WERI-Rb-1 (cell line): Measurements from ENCODE around the gene ING1.

Source experiments
- DNase-seq: peaks from one replicate; pipeline ENCODE4 v3.0.0-alpha.2; 2020
- H3K27ac ChIP-seq: fragments of 250-450 bp; sonication (Bioruptor Pico); 2 replicates; pipeline ENCODE4 v1.5.1; 2020; ENCODE audit warnings: mild to moderate bottlenecking, moderate library complexity
- H3K27me3 ChIP-seq: fragments of 250-450 bp; sonication (Bioruptor Pico); 2 replicates; pipeline ENCODE4 v1.5.1; 2021; ENCODE audit warnings: mild to moderate bottlenecking, low read depth, moderate library complexity; ENCODE audit not compliant: insufficient read depth, severe bottlenecking
- H3K36me3 ChIP-seq: fragments of 250-450 bp; sonication (Bioruptor Pico); 2 replicates; pipeline ENCODE4 v1.5.1; 2020; ENCODE audit warnings: mild to moderate bottlenecking, moderate library complexity
- H3K4me3 ChIP-seq: 2 replicates; pipeline ENCODE4 v1.5.1; 2011; ENCODE audit warnings: low read depth, mild to moderate bottlenecking, control low read depth, low read length
- H3K9me3 ChIP-seq: fragments of 250-450 bp; sonication (Bioruptor Pico); 2 replicates; pipeline ENCODE4 v1.5.1; 2021; ENCODE audit warnings: mild to moderate bottlenecking, moderate library complexity; ENCODE audit not compliant: severe bottlenecking
- TF ChIP-seq, protein P1 (sequence below): IDR thresholded peaks from 2 replicates; pipeline ENCODE4 v1.5.1; 2011; ENCODE audit warnings: low read depth, mild to moderate bottlenecking, control low read depth, inconsistent platforms, low read length

ING1 gene

DNA sequence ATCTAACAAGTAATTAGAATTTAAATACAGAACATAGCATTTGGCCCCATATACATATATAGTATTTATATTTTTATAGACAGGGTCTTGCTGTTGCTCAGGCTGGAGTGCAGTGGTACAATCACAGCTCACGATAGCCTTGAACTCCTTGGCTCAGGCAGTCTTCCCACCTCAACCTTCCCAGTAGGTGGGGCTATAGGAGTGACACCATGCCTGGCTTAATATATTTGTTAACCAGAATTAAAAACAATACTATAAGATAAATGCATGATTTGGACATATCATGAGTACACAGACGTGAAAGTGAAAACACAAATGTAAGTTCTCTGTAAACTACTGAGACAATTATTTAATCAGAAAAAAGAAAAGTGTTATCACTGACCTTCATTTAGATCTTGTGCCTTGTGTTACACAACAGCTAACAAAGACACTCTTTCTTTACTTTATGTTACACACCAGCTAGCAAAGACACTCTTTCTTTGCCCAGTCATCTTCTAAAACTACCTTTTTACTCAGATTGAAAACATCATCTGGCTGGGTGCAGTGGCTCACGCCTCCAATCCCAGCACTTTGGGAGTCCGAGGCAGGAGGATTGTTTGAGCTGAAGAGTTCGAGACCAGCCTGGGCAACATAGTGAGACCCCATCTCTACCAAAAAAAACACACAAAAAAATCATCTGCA is 30.2 kb upstream of the ING1 start:
- H3K4me3 ChIP-seq, result no peak overlapping the region
- no peak for DNase-seq
- TF ChIP-seq, protein P1, sequence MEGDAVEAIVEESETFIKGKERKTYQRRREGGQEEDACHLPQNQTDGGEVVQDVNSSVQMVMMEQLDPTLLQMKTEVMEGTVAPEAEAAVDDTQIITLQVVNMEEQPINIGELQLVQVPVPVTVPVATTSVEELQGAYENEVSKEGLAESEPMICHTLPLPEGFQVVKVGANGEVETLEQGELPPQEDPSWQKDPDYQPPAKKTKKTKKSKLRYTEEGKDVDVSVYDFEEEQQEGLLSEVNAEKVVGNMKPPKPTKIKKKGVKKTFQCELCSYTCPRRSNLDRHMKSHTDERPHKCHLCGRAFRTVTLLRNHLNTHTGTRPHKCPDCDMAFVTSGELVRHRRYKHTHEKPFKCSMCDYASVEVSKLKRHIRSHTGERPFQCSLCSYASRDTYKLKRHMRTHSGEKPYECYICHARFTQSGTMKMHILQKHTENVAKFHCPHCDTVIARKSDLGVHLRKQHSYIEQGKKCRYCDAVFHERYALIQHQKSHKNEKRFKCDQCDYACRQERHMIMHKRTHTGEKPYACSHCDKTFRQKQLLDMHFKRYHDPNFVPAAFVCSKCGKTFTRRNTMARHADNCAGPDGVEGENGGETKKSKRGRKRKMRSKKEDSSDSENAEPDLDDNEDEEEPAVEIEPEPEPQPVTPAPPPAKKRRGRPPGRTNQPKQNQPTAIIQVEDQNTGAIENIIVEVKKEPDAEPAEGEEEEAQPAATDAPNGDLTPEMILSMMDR, result peak; percentile 56
- H3K36me3 ChIP-seq, result peaks cover 92% of the 10 kb centered on the region
- H3K9me3 ChIP-seq, result no peaks in the 10 kb centered on the region
- no peak overlapping the region for H3K27ac ChIP-seq
- H3K27me3 ChIP-seq, result no peaks in the 10 kb centered on the region

DNA sequence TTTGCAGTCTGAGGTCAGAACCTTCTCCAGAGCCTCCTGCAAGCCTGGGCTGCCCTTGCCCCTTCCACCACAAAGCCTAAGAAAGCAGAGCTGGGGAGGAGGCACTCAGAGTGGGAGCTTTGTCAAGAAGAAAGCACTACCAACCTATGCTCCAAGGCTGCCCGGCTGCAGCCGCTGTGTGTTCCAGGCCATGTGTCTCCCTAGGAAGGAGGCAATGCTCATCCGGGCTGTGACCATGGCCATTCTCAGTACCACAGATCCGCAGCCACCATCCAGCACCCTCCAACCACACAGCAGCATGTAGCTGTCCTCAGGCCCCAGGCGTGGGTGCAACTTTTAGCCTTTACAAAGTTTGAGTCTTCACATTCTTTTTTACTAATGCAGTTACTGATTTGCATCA is 29.6 kb upstream of the ING1 start:
- no peak for DNase-seq
- H3K4me3 ChIP-seq, result no peak overlapping the region
- TF ChIP-seq, protein P1, result no peak
- no peaks in the 10 kb centered on the region for H3K27me3 ChIP-seq
- H3K36me3 ChIP-seq, result peaks cover 93% of the 10 kb centered on the region
- H3K27ac ChIP-seq, result no peak overlapping the region
- no peaks in the 10 kb centered on the region for H3K9me3 ChIP-seq

- Histone ChIP-seq H3K27ac (no peak overlapping the region), H3K4me3 (no peak overlapping the region), H3K36me3 (peaks cover 92% of the 10 kb centered on the region), H3K9me3 (no peaks in the 10 kb centered on the region), H3K27me3 (no peaks in the 10 kb centered on the region)
- no peak for DNase-seq
- TF ChIP-seq, protein P1, result no peak
These were observed 29.0 kb upstream of the ING1 start for GRCh38 chr13:110684388-110685056.

GRCh38 chr13:110685305-110686020 is 28.0 kb upstream of the ING1 start:
- no peak overlapping the region for H3K4me3 ChIP-seq
- no peak for DNase-seq
- H3K27me3 ChIP-seq, result no peaks in the 10 kb centered on the region
- no peaks in the 10 kb centered on the region for H3K9me3 ChIP-seq
- TF ChIP-seq, protein P1, result no peak
- no peak overlapping the region for H3K27ac ChIP-seq
- H3K36me3 ChIP-seq, result peaks cover 90% of the 10 kb centered on the region

DNA sequence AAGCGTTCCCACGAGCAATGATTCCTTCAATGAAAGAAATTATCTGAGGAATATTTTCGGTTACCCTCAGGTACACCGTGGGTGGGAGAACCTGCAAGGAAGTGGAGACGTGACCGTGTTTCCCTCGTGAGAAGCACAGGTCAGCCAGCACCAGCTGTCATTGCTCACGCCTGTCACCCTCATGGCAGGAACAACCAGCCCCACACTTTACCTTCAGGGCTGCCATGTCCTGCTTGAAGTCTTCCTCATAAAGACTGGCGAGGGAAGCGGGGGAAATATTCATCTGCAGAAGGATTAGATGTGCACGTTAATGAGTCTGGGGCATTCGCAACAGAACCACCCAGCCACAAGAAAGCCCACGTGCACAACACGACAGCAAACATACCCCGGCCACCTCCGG is 25.8 kb upstream of the ING1 start:
- Histone ChIP-seq H3K9me3 (no peaks in the 10 kb centered on the region), H3K4me3 (no peak overlapping the region), H3K27ac (no peak overlapping the region), H3K27me3 (no peaks in the 10 kb centered on the region), H3K36me3 (peaks cover 78% of the 10 kb centered on the region)
- TF ChIP-seq, protein P1, result no peak
- DNase-seq, result peak; percentile 4
